Measurements from ENCODE around the gene RBMS2.

The RBMS2 gene

DNA sequence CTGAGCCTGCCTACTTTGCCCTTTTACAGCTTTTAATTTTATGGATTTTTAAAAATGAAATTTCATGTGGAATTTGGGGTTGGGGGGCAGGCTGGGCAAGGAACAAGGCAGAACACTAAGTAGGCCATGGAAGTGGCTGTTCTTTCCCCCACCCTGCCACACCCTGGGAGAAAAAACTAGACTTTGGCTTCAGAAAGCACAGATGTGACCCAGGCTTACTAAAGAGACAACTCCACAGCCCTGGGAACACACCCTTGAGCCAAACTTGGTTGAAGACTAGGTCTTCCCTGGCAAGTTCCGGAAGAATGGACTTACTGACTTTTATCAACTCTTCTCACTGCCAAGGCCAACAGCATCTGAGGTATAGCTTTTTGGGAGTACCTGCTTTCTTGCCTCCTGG is 68.2 kb downstream of the RBMS2 start:
- DNase-seq: no peak

- no peak for DNase-seq
These were observed 68.7 kb downstream of the RBMS2 start for GRCh38 chr12:56590237-56590830.

- DNase-seq: no peak
These were observed 69.5 kb downstream of the RBMS2 start for GRCh38 chr12:56591126-56591525.

- no peak for DNase-seq
These were observed 70.3 kb downstream of the RBMS2 start for GRCh38 chr12:56591961-56592360.

GRCh38 chr12:56593909-56594621 is 72.4 kb downstream of the RBMS2 start:
- peak; percentile 9 to 40 for DNase-seq

DNA sequence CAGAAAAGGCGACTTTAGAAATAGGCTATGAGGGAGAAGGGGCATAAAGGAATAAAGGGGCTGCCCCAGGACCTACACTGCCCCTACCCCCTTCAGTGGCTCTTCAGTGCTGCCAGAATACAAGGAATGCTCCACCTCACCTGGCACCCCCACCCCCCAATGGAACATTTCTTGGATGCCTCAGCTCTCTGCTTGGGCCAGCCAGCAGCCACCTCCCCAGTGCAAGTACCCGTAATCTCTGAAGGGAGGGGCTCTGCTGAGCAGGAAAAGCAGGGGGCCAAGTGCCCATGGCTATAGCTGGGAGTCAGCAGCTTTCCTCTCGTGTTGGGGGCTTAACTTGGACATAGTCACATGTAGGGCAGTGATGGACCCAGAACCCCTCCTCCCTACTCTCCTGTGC is 75.2 kb downstream of the RBMS2 start:
- DNase-seq: no peak

DNA sequence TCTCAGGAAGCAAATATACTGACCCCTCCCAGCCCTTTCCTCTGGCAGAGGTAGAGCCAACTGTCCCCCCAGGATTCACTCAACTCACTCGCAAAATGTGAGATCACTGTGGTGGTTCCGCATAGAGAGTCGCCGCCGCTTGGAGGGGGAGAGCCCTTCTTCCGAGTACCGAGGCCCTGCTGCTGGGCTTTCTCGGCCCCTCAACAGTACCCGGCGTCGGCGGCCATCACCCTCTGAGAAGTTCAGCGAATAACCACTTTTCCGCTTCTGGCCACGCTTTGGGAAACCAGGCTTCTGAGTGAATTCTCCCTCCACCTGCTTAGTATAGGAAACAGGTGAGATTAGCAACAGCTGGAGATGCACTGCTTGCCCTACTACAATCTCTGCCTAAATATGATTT is 77.4 kb downstream of the RBMS2 start:
- no peak for DNase-seq

GRCh38 chr12:56599797-56600196 is 78.2 kb downstream of the RBMS2 start:
- DNase-seq: no peak

DNA sequence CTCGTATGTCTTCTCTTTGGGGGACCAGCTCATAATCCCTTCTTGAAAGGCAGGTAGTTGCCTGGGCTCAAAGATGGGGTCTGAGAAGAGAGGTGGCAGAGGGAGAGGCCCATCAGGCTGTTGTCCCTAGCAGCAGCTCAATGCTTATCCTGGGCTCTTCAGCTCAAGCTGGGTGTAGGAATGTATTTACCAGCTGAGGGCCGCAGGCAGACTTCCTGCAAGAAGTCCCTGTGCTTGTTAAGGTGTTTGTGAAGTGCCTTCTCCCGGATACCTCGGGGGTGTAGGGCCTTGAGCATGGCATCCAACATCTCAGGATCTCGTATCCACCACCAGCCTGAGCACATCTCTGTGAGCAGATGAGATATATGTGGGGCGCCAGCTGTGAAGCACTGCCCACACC is 79.1 kb downstream of the RBMS2 start:
- DNase-seq: no peak

DNA sequence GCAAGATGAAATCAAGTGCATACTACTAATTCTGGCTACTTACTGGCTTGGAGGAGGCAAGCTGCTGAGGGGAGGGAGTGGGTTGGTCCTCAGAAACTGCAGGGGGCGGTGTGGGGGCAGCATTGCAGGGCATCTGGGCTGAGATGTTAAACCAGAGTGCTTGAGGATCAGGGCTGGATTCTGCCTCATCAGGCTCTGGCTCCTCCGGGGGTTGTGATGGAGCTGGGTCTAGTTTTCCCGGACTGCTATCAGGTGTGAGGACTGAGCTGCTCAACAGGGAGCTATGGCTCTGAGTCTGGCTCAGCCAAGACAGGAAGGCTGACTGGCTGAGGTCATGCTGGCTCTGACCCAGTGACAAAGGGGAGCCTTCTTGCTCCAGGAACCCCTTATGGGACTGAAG is 79.9 kb downstream of the RBMS2 start:
- no peak for DNase-seq

DNA sequence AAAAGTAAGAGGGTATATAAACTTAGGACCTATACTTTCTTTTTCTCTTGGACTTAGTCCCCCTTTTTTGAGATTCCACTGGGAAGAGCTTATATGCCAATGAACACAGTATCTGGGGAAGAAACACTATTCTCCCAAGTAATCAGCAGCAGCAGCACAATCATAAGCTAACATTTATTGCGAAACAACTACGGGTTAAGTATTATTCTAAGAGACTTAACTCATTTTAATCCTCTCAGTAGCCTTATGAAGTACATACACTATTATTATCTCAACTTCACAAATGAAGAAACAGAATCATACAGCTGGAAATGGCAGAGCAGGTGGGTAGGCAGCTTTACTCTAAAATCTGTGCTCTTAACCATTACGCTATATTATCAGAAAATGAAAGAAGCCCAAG is 80.6 kb downstream of the RBMS2 start:
- no peak for DNase-seq

GRCh38 chr12:56604355-56604754 is 82.7 kb downstream of the RBMS2 start:
- DNase-seq: no peak

- no peak for DNase-seq
These were observed 93.0 kb downstream of the RBMS2 start for GRCh38 chr12:56614627-56615026.

DNA sequence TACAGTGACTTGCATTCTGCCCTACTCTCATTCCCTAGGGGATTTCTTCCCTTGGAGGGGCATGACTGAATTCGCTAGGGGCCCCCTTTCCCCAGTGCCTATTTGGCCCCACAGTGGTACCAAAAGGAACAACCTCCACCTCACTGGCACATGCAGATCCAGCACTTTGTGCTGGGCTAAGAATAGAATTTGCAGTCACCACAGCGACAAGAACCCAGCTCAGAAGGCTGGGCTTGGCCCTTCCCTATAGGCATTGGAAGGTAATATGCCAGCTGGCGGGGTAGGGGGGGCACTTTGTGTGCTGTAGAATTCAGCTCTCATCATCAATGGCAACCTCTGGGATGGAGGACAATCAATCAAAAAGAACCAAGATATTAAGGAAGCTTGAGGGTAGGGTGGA is 94.6 kb downstream of the RBMS2 start:
- DNase-seq: no peak

DNA sequence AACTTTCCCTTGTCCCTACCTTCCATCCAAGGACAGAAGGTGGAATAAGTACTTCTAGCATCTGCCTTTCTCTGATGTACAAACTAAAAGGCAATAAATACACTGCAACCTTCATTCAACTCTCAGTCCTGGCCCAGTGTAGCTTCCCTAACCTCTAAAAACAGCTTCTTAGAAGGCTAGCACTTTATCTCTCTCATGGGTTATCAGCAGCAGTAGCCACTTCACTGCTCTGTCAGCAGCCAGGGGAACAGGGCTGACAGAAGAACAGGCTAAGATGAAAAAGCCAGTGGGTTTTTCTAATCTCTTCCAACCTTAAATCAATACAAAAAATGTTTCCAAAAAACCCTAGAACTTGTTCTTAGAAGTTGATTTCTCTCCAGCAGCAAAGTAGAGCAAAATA is 95.3 kb downstream of the RBMS2 start:
- no peak for DNase-seq

GRCh38 chr12:56622535-56622934 is 100.9 kb downstream of the RBMS2 start:
- no peak for DNase-seq

GRCh38 chr12:56626701-56627100 is 105.1 kb downstream of the RBMS2 start:
- DNase-seq: no peak

- no peak for DNase-seq
These were observed 107.2 kb downstream of the RBMS2 start for GRCh38 chr12:56628671-56629458.

GRCh38 chr12:56629459-56630179 is 108.0 kb downstream of the RBMS2 start:
- DNase-seq: no peak

GRCh38 chr12:56630180-56630632 is 108.6 kb downstream of the RBMS2 start, which contains the start of gene BAZ2A:
Gene BAZ2A, minus strand, starts transcription at chr12:56630326. Its CDS starts 12,796 bp downstream, at chr12:56617530.
- peak; percentile 69 to 79 for DNase-seq

GRCh38 chr12:56631790-56632700 is 110.4 kb downstream of the RBMS2 start:
- DNase-seq: no peak
